Measurements from ENCODE around the gene BCL7B.

DNA sequence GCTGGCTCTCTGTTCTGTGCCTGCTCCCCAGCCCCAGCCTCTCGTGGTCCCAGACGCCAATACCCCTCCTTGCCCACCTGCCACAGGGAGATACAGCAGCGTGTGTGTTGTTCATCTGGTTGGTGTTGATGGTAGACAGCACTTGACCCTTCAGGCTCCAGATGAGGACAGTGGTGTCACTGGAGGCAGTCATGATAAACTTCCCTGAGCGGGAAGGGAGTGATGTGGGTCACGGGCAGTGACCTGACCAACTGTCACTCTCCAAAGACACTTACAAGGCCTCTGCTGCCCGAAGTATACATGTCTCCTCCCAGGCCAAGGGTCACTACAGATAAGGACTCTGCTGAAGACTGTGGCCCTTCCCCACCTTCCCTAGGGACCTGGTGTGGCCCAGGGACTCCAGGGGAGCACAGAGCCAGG is 15.3 kb upstream of the BCL7B start:
- TF ChIP-seq CTCF (IDR thresholded peaks at IDR 0.05) (no peak), POLR2AphosphoS5 (IDR thresholded peaks at IDR 0.05) (no peak), POLR2A (IDR thresholded peaks at IDR 0.05) (no peak)
